SK-N-MC (cell line): ENCODE results near the gene ATXN7L1.

Source experiments
- EZH2 ChIP-seq: fragments of 200-600 bp; sonication (generic); IDR thresholded peaks from one replicate; pipeline ENCODE4 v1.6.1; 2017; ENCODE audit warnings: antibody characterized with exemption
- FOXP2 ChIP-seq: optimal IDR thresholded peaks from 2 replicates; pipeline ENCODE3; 2011; ENCODE audit warnings: mild to moderate bottlenecking, moderate library complexity; ENCODE audit not compliant: insufficient read depth; ENCODE audit errors: extremely low read length, control extremely low read depth
- POLR2AphosphoS5 ChIP-seq: IDR thresholded peaks from 2 replicates; pipeline ENCODE4 v1.6.1; 2012; ENCODE audit warnings: mild to moderate bottlenecking, low read depth, low read length, borderline replicate concordance

DNA sequence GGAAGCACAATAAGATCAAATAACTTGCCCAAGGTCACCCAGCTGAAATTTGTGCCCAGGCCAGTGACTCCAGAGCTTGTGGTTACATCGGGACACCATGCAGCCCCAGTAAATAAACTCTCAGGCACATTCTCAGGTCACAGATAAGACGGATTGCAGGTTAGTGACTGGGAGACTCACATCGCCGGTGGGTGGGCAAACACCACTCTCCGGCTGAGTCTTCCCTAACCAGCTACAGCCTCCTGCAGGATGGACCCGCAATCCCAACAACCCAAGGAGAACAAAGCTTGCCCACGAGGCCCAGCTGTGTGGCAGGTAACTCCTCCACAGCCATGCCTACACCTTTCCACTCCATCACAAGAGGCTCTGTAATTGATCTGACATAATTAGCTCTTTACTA, 213.4 kb downstream of the ATXN7L1 start:
- no peak for TF ChIP-seq EZH2
- no peak for TF ChIP-seq POLR2AphosphoS5
- no peak for TF ChIP-seq FOXP2
